Spleen (tissue), 11 donors: ENCODE data around the gene PAGR1. TPM values are rescaled to one million over a fixed set of nuclear protein-coding genes. Genes with fewer than 3 reads are reported as not detected.

ENCODE experiments used
- DNase-seq: peaks from one replicate; pipeline ENCODE4 v3.0.0-alpha.2; 2020
- H3K27ac ChIP-seq, 8 donors: fragments of 200-600 bp; sonication (generic) in 7 of 8; 1 replicate in 4 of 8; 2 replicates in 4 of 8; pipeline versions ENCODE4 v1.5.0 to v1.8.0; 2016 to 2021; ENCODE audit warnings: inconsistent platforms in 4 of 8, mild to moderate bottlenecking in 4 of 8, moderate library complexity in 1 of 8
- H3K27me3 ChIP-seq, 7 donors: fragments of 200-600 bp; sonication (generic) in 6 of 7; replicated peaks in 1 of 7; 1 replicate in 4 of 7; 2 replicates in 3 of 7; pipeline versions ENCODE4 v1.5.0 to v1.8.0; 2016 to 2021; ENCODE audit warnings: inconsistent platforms in 3 of 7, mild to moderate bottlenecking in 1 of 7
- H3K36me3 ChIP-seq, 6 donors: fragments of 200-600 bp; sonication (generic) in 5 of 6; 1 replicate in 4 of 6; 2 replicates in 2 of 6; pipeline versions ENCODE4 v1.5.0 to v1.8.0; 2016 to 2021; ENCODE audit warnings: inconsistent platforms in 2 of 6
- H3K4me1 ChIP-seq, 6 donors: fragments of 200-600 bp; sonication (generic) in 5 of 6; 1 replicate in 3 of 6; 2 replicates in 3 of 6; pipeline versions ENCODE4 v1.5.0 to v1.8.0; 2016 to 2021; ENCODE audit warnings: inconsistent platforms in 3 of 6
- H3K4me3 ChIP-seq, 8 donors: fragments of 200-600 bp; sonication (generic) in 7 of 8; 1 replicate in 4 of 8; 2 replicates in 4 of 8; pipeline versions ENCODE4 v1.5.0 to v1.8.0; 2016 to 2021; ENCODE audit warnings: inconsistent platforms in 4 of 8, mild to moderate bottlenecking in 4 of 8, moderate library complexity in 2 of 8
- H3K9me3 ChIP-seq, 8 donors: fragments of 200-600 bp; sonication (generic) in 7 of 8; 1 replicate in 4 of 8; 2 replicates in 4 of 8; pipeline versions ENCODE4 v1.5.0 to v1.8.0; 2016 to 2021; ENCODE audit warnings: inconsistent platforms in 4 of 8
- POLR2A ChIP-seq, 3 donors: fragments of 450-650 bp; IDR thresholded peaks; one replicate each; pipeline ENCODE4 v1.5.1; 2017; ENCODE audit warnings: antibody characterized with exemption in 3 of 3, mild to moderate bottlenecking in 1 of 3
- POLR2AphosphoS5 ChIP-seq, 3 donors: sonication (generic); formaldehyde crosslinking; IDR thresholded peaks; one replicate each; pipeline ENCODE4 v1.5.1; 2017; ENCODE audit warnings: antibody characterized with exemption in 3 of 3
- WGBS, 5 donors: extraction: QIAGEN DNeasy Blood & Tissue Kit in 3 of 5; methylation state at CpG; one replicate each; pipeline versions ENCODE4 v1.1.5 to v1.1.7; 2013 to 2018; 5-methylcytosine and 5-hydroxymethylcytosine counted together
- intact Hi-C: fragments of 100-400 bp; cut with DNase I; formaldehyde crosslinking; loops from one replicate; pipeline ENCODE4 v1.15.0; 2023; ENCODE audit warnings: low total_unique reads
- polyA plus RNA-seq, 3 donors: library from polyadenylated mRNA; stranded (reverse); fragments of 200-250 nt; gene quantifications; one replicate each; pipeline ENCODE4 v1.2.1, GENCODE V29; 2013
- total RNA-seq, 7 donors: library from RNA; depleted of rRNA in 3 of 7; stranded (reverse); fragments of >200 nt in 3 of 7; fragmentation: NEBNext Ultra II Directional in 4 of 7; extraction: Animal tissue kit (Norgen Biotek cat#: 25700) in 4 of 7; gene quantifications; one replicate each; pipeline versions ENCODE4 v1.1.0 to v1.2.1, GENCODE V29; 2016 to 2021
- TF ChIP-seq, protein P1 (sequence below), 11 experiments: fragments of 200-600 bp in 7 of 11; fragments of 450-650 bp in 4 of 11; sonication (generic) in 4 of 11; IDR thresholded peaks in 8 of 11; conservative IDR thresholded peaks in 3 of 11; 1 replicate in 7 of 11; 2 replicates in 4 of 11; pipeline versions ENCODE4 v1.4.0 to v1.8.0; 2016 to 2021; ENCODE audit warnings: antibody characterized with exemption in 11 of 11, inconsistent platforms in 4 of 11, mild to moderate bottlenecking in 1 of 11
- donor health status: healthy with polysubstance abuse.
- donor health status: DM: no; HTN: no; CAD: no; lungs with moderate emphysema.
- donor health status: DM: no; HTN: no; CAD: no.
- donor health status: Bipolar disorder and iron deficiency.
- donor health status: healthy.
- donor health status: DM: no; HTN: no; CAD: no.
- donor health status: DM: yes; HTN: yes; CAD: no.

Gene PAGR1
- total and polyA plus RNA-seq, 10 donors, result 17.3 to 46.4 (median 31.7) TPM

GRCh38 chr16:29849505-29849904, 33.6 kb downstream of the PAGR1 start:
- TF ChIP-seq POLR2AphosphoS5 (IDR thresholded peaks at IDR 0.05) (no peak), POLR2A (IDR thresholded peaks at IDR 0.05) (no peak)
- intact Hi-C loops, result no loop called here
- H3K4me1 ChIP-seq, result peaks cover 0 to 22% (median 12%) of the 10 kb centered on the region in 6 donors
- H3K36me3 ChIP-seq, result peaks cover 0 to 65% (median 35%) of the 10 kb centered on the region in 6 donors
- no peaks in the 10 kb centered on the region for H3K27me3 ChIP-seq
- no peaks in the 10 kb centered on the region for H3K9me3 ChIP-seq
- H3K27ac ChIP-seq, result peak overlapping the region in 2 of 8 donors; percentile 18 to 33
- 80 to 89% (median 88%) methylated on average over 5 of the region's 5 CpGs for WGBS, 5 donors
- H3K4me3 ChIP-seq, result no peak overlapping the region
- DNase-seq, result no peak

DNA sequence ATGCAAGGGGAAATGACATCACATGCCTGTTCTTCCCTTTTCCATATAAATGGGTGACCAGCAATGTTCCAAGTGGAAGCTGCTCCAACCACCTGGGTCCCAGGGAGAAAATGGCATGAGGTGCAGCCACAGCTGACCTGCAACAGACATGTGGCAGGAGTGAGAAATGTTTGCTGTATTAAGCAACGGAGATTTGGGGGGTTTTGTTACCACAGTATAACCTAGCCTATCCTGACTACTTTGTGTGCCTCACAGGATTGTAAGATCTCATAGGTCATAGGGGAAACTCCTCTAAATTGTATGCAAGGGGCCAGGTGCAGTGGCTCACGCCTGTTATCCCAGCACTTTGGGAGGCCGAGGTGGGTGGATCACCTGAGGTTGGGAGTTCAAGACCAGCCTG, 35.0 kb downstream of the PAGR1 start:
- Histone ChIP-seq H3K4me3 (no peak overlapping the region), H3K36me3 (peaks cover 0 to 50% (median 20%) of the 10 kb centered on the region in 6 donors), H3K4me1 (peaks cover 0 to 22% (median 12%) of the 10 kb centered on the region in 6 donors), H3K9me3 (no peaks in the 10 kb centered on the region), H3K27me3 (no peaks in the 10 kb centered on the region), H3K27ac (no peak overlapping the region)
- WGBS, 5 donors, result 86 to 98% (median 90%) methylated on average over 3 of the region's 3 CpGs
- intact Hi-C loops, result no loop called here
- DNase-seq, result no peak
- TF ChIP-seq, protein P1, sequence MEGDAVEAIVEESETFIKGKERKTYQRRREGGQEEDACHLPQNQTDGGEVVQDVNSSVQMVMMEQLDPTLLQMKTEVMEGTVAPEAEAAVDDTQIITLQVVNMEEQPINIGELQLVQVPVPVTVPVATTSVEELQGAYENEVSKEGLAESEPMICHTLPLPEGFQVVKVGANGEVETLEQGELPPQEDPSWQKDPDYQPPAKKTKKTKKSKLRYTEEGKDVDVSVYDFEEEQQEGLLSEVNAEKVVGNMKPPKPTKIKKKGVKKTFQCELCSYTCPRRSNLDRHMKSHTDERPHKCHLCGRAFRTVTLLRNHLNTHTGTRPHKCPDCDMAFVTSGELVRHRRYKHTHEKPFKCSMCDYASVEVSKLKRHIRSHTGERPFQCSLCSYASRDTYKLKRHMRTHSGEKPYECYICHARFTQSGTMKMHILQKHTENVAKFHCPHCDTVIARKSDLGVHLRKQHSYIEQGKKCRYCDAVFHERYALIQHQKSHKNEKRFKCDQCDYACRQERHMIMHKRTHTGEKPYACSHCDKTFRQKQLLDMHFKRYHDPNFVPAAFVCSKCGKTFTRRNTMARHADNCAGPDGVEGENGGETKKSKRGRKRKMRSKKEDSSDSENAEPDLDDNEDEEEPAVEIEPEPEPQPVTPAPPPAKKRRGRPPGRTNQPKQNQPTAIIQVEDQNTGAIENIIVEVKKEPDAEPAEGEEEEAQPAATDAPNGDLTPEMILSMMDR (IDR thresholded peaks at IDR 0.05 in 8 of 11, conservative IDR thresholded peaks at IDR 0.05 in 3 of 11), result no peak
- no peak for TF ChIP-seq POLR2A (IDR thresholded peaks at IDR 0.05)
- peak in 1 of 3 donors; percentile 27 for TF ChIP-seq POLR2AphosphoS5 (IDR thresholded peaks at IDR 0.05)

DNA sequence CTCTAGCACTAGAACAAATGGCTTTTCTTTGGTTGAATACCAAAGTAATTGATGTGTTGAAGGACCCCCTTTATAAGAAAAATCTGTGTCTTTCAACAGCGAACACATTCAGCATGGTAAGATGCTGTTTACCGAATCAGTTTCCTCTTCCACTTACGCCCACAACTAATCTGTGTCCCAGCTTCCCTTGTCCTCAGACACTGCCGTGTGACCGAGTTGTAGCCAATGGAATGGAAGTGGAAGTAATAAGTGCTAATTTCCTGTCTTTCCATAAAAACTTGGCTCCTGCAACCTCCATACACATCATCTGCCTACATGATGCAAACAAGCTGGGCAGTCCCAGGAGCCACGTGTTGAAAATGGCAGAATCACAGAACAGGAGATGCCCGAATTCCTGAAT, 36.7 kb downstream of the PAGR1 start:
- intact Hi-C loops, result no loop called here
- no peak overlapping the region for H3K4me3 ChIP-seq
- peak in 1 of 3 donors; percentile 83 for TF ChIP-seq POLR2AphosphoS5 (IDR thresholded peaks at IDR 0.05)
- TF ChIP-seq, protein P1 (IDR thresholded peaks at IDR 0.05 in 8 of 11, conservative IDR thresholded peaks at IDR 0.05 in 3 of 11), result no peak
- peak in 1 of 3 donors; percentile 28 for TF ChIP-seq POLR2A (IDR thresholded peaks at IDR 0.05)
- peaks cover 0 to 22% (median 12%) of the 10 kb centered on the region in 6 donors for H3K4me1 ChIP-seq
- H3K36me3 ChIP-seq, result peaks cover 0 to 35% (median 3%) of the 10 kb centered on the region in 6 donors
- 40 to 64% (median 59%) methylated on average over 7 of the region's 7 CpGs for WGBS, 5 donors
- H3K27ac ChIP-seq, result peak overlapping the region in 7 of 8 donors; percentile 60 to 82 (median 77)
- no peaks in the 10 kb centered on the region for H3K27me3 ChIP-seq
- no peak for DNase-seq
- no peaks in the 10 kb centered on the region for H3K9me3 ChIP-seq

GRCh38 chr16:29854520-29855100, 38.7 kb downstream of the PAGR1 start:
- WGBS, 5 donors, result 88 to 93% (median 92%) methylated on average over 5 of the region's 5 CpGs
- intact Hi-C loops, result no loop called here
- no peak for DNase-seq
- no peaks in the 10 kb centered on the region for H3K27me3 ChIP-seq
- no peak overlapping the region for H3K27ac ChIP-seq
- TF ChIP-seq POLR2AphosphoS5 (IDR thresholded peaks at IDR 0.05), result no peak
- TF ChIP-seq, protein P1 (IDR thresholded peaks at IDR 0.05 in 8 of 11, conservative IDR thresholded peaks at IDR 0.05 in 3 of 11), result no peak
- TF ChIP-seq POLR2A (IDR thresholded peaks at IDR 0.05), result no peak
- H3K36me3 ChIP-seq, result peaks cover 0 to 35% (median 15%) of the 10 kb centered on the region in 6 donors
- no peaks in the 10 kb centered on the region for H3K9me3 ChIP-seq
- no peak overlapping the region for H3K4me3 ChIP-seq
- peaks cover 0 to 15% (median 6%) of the 10 kb centered on the region in 6 donors for H3K4me1 ChIP-seq
